IMR-90 (cell line): ENCODE results near the gene HECW1. TPM values are rescaled to one million over a fixed set of nuclear protein-coding genes. Genes with fewer than 3 reads are reported as not detected.

Source experiments
- ATAC-seq: fragments of 200-7000 bp; cut with Tn5 transposase; 2 replicates; pipeline ENCODE4 v1.9.1; 2020; ENCODE audit warnings: low read depth, mild to moderate bottlenecking, moderate library complexity
- BruUV-seq: library from RNA; stranded (reverse); fragments of 400-500 nt; replicated peaks from 2 replicates; lab custom pipeline; 2021; lab: Mats Ljungman, UMichigan
- CTCF ChIA-PET: fragments of 300-600 bp; formaldehyde crosslinking; extraction: SDS; loops from one replicate; lab custom pipeline; 2021; ENCODE audit warnings: antibody characterized with exemption; lab: Yijun Ruan, JAX
- POLR2A ChIA-PET: fragments of 300-600 bp; sonication (Branson Sonifier 250); formaldehyde crosslinking; loops from one replicate; lab custom pipeline; 2022; ENCODE audit warnings: antibody characterized with exemption; ENCODE audit not compliant: unreplicated experiment; lab: Charles Lee
- DNase-seq: peaks from one replicate; pipeline ENCODE4 v3.0.0; 2013
- H2AFZ ChIP-seq: replicated peaks from 2 replicates; pipeline ENCODE3; 2013; ENCODE audit warnings: low read length, mild to moderate bottlenecking; ENCODE audit not compliant: poor library complexity
- H2AK5ac ChIP-seq: 2 replicates; pipeline ENCODE4 v1.6.1; 2013; ENCODE audit warnings: low read depth, low read length, inconsistent platforms
- H2AK9ac ChIP-seq: replicated peaks from 2 replicates; pipeline ENCODE3; 2013; ENCODE audit warnings: mild to moderate bottlenecking, low read depth, low read length, moderate library complexity; ENCODE audit not compliant: poor library complexity
- H2BK120ac ChIP-seq: 2 replicates; pipeline ENCODE4 v1.6.1; 2013; ENCODE audit warnings: low read depth, low read length, inconsistent platforms
- H2BK15ac ChIP-seq: 3 replicates; pipeline ENCODE4 v1.6.1; 2013; ENCODE audit warnings: low read depth, low read length, inconsistent platforms
- H2BK20ac ChIP-seq: 2 replicates; pipeline ENCODE4 v1.6.1; 2013; ENCODE audit warnings: low read depth, mild to moderate bottlenecking, inconsistent platforms, low read length, moderate library complexity
- H2BK5ac ChIP-seq: 2 replicates; pipeline ENCODE4 v1.6.1; 2013; ENCODE audit warnings: mild to moderate bottlenecking, low read depth, low read length, inconsistent platforms; ENCODE audit not compliant: poor library complexity, severe bottlenecking
- H3K14ac ChIP-seq: replicated peaks from 2 replicates; pipeline ENCODE4 v1.6.1; 2013; ENCODE audit warnings: low read depth, low read length, inconsistent platforms
- H3K18ac ChIP-seq: 2 replicates; pipeline ENCODE4 v1.6.1; 2013; ENCODE audit warnings: low read depth, low read length, control low read depth
- H3K23ac ChIP-seq: 2 replicates; pipeline ENCODE4 v1.6.1; 2013; ENCODE audit warnings: low read depth, low read length, inconsistent platforms
- H3K27ac ChIP-seq: 2 replicates; pipeline ENCODE4 v1.5.1; 2013; ENCODE audit warnings: mild to moderate bottlenecking, control low read depth, low read length; ENCODE audit not compliant: insufficient read depth
- H3K27me3 ChIP-seq: 2 replicates; pipeline ENCODE4 v1.6.1; 2013; ENCODE audit warnings: low read length; ENCODE audit not compliant: control insufficient read depth, insufficient read depth
- H3K36me3 ChIP-seq: 2 replicates; pipeline ENCODE4 v1.6.1; 2013; ENCODE audit warnings: low read length, mixed read lengths; ENCODE audit not compliant: control insufficient read depth, insufficient read depth
- H3K4ac ChIP-seq: 2 replicates; pipeline ENCODE4 v1.6.1; 2013; ENCODE audit warnings: low read depth, low read length, inconsistent platforms
- H3K4me1 ChIP-seq: 2 replicates; pipeline ENCODE4 v1.6.1; 2013; ENCODE audit warnings: low read length, mixed read lengths; ENCODE audit not compliant: control insufficient read depth, insufficient read depth
- H3K4me2 ChIP-seq: 2 replicates; pipeline ENCODE4 v1.6.1; 2013; ENCODE audit warnings: low read depth, mild to moderate bottlenecking, control low read depth, low read length, moderate library complexity
- H3K4me3 ChIP-seq: 2 replicates; pipeline ENCODE4 v1.5.1; 2013; ENCODE audit warnings: low read depth, mild to moderate bottlenecking, control low read depth, low read length, moderate library complexity; ENCODE audit not compliant: insufficient read depth
- H3K56ac ChIP-seq: 2 replicates; pipeline ENCODE4 v1.6.1; 2013; ENCODE audit warnings: low read length, inconsistent platforms; ENCODE audit not compliant: insufficient read depth; ENCODE audit errors: extremely low read depth
- H3K79me1 ChIP-seq, 2 experiments: 2 replicates each; pipeline ENCODE4 v1.6.1; 2013; ENCODE audit warnings: low read length in 2 of 2, inconsistent platforms in 1 of 2, low read depth in 1 of 2
- H3K9ac ChIP-seq: 2 replicates; pipeline ENCODE4 v1.6.1; 2013; ENCODE audit warnings: low read depth, low read length, control low read depth
- H3K9me1 ChIP-seq: 2 replicates; pipeline ENCODE4 v1.6.1; 2013; ENCODE audit warnings: low read length, inconsistent platforms; ENCODE audit not compliant: insufficient read depth
- H3K9me3 ChIP-seq: 2 replicates; pipeline ENCODE4 v1.6.1; 2013; ENCODE audit warnings: low read length; ENCODE audit not compliant: control insufficient read depth, insufficient read depth
- H4K20me1 ChIP-seq: 2 replicates; pipeline ENCODE4 v1.6.1; 2013; ENCODE audit warnings: low read length, inconsistent platforms; ENCODE audit not compliant: insufficient read depth
- H4K5ac ChIP-seq: 2 replicates; pipeline ENCODE4 v1.6.1; 2013; ENCODE audit warnings: mild to moderate bottlenecking, low read depth, low read length, control low read depth
- H4K8ac ChIP-seq, 2 experiments: 2 replicates each; pipeline ENCODE4 v1.6.1; 2013; ENCODE audit warnings: low read depth in 2 of 2, low read length in 2 of 2, control low read depth in 1 of 2, inconsistent platforms in 1 of 2
- H4K91ac ChIP-seq: 2 replicates; pipeline ENCODE4 v1.6.1; 2013; ENCODE audit warnings: low read depth, low read length, inconsistent platforms; ENCODE audit not compliant: insufficient read depth
- CEBPB ChIP-seq: IDR thresholded peaks from 2 replicates; pipeline ENCODE4 v1.6.1; 2012; ENCODE audit warnings: low read depth, low read length, improper control_type of control experiment
- CTCF ChIP-seq: conservative IDR thresholded peaks from 2 replicates; pipeline ENCODE4 v1.5.1; 2012; ENCODE audit warnings: mild to moderate bottlenecking, low read depth, low read length, improper control_type of control experiment
- FOS ChIP-seq: fragments of 150-350 bp; IDR thresholded peaks from 2 replicates; pipeline ENCODE4 v1.6.1; 2016; ENCODE audit warnings: low read depth, low read length
- RAD21 ChIP-seq: IDR thresholded peaks from 2 replicates; pipeline ENCODE4 v1.6.1; 2012; ENCODE audit warnings: low read length, improper control_type of control experiment
- SMC3 ChIP-seq: fragments of 150-350 bp; IDR thresholded peaks from 2 replicates; pipeline ENCODE4 v1.6.1; 2016; ENCODE audit warnings: low read depth, mild to moderate bottlenecking, antibody characterized with exemption, low read length, moderate library complexity
- WGBS, 2 experiments: methylation state at CpG; one replicate each; pipeline versions ENCODE4 v1.1.5 to v1.1.7; 2013; ENCODE audit warnings: missing lambda C conversion rate in 2 of 2; ENCODE audit not compliant: insufficient read length in 1 of 2; ENCODE audit errors: extremely low coverage in 2 of 2; 5-methylcytosine and 5-hydroxymethylcytosine counted together
- dilution Hi-C: fragments of 300-500 bp; cut with HindIII; formaldehyde crosslinking; loops from one replicate; pipeline ENCODE4 v1.14.3; 2018; ENCODE audit warnings: low sequenced_read_pairs; ENCODE audit not compliant: unreplicated experiment
- in situ Hi-C: fragments of 300-500 bp; cut with MboI; formaldehyde crosslinking; loops from 3 replicates; pipeline ENCODE4 v1.14.3; 2019; ENCODE audit warnings: low sequenced_read_pairs, inconsistent platforms, mixed read lengths
- intact Hi-C: fragments of 100-400 bp; cut with micrococcal nuclease; formaldehyde crosslinking; loops from 2 replicates; pipeline ENCODE4 v1.10.0; 2022
- polyA plus RNA-seq, 3 experiments: library from polyadenylated mRNA; depleted of rRNA; stranded (reverse); fragments of >200 nt; gene quantifications; 2 replicates each; pipeline ENCODE4 v1.2.3, GENCODE V29; 2012; ENCODE audit warnings: low replicate concordance in 1 of 3
- total RNA-seq: library from RNA; depleted of rRNA; stranded (reverse); fragments of >200 nt; gene quantifications from 2 replicates; pipeline ENCODE4 v1.2.3, GENCODE V29; 2012

The HECW1 gene
- total and polyA plus RNA-seq, 2 of the 4 experiments (the other 2 are of a cell fraction) = 0.56 to 1.3 TPM

GRCh38 chr7:43112459-43112940 is at the start of gene HECW1 (continued):
- TF ChIP-seq CEBPB = no peak

GRCh38 chr7:43071604-43072003 is 40.8 kb upstream of the HECW1 start:
- ChIA-PET POLR2A (no interaction called here), CTCF (interaction anchor here (0.7 to 1.2 kb wide), 3 partner anchors 16 to 1415 kb away, joined by 3 to 4 read pairs (median 3); no protein-coding TSS in a partner anchor)
- Histone ChIP-seq H3K4me1 (no peaks in the 10 kb centered on the region), H4K20me1 (no peaks in the 10 kb centered on the region), H3K79me1 (no peaks in the 10 kb centered on the region), H2AFZ (no peak overlapping the region), H2BK5ac (no peak overlapping the region), H3K23ac (no peak overlapping the region), H3K4me3 (no peak overlapping the region), H4K91ac (no peak overlapping the region), H3K27me3 (peaks cover 3% of the 10 kb centered on the region), H3K18ac (no peak overlapping the region), H2AK9ac (no peak overlapping the region), H4K5ac (no peak overlapping the region), H4K8ac (no peak overlapping the region), H3K9me3 (no peaks in the 10 kb centered on the region), H3K9me1 (no peaks in the 10 kb centered on the region), H3K4me2 (no peak overlapping the region), H2BK15ac (no peak overlapping the region), H2BK120ac (no peak overlapping the region), H3K9ac (no peak overlapping the region), H3K36me3 (no peaks in the 10 kb centered on the region), H2AK5ac (no peak overlapping the region), H3K4ac (no peak overlapping the region), H3K27ac (no peak overlapping the region), H3K56ac (no peak overlapping the region), H2BK20ac (no peak overlapping the region), H3K14ac (no peak overlapping the region)
- no TSS peak for BruUV-seq
- peak; percentile 37 for TF ChIP-seq CTCF
- TF ChIP-seq SMC3 = peak; percentile 23
- TF ChIP-seq FOS = no peak
- peak; percentile 36 for TF ChIP-seq RAD21
- in situ Hi-C loops (no loop called here), intact Hi-C loops (loop anchor here (2.0 kb wide), 1 partner anchor 189 kb away; no protein-coding TSS in a partner anchor), dilution Hi-C loops (no loop called here)
- no CpG with 5 or more reads among the region's 7 CpGs for WGBS, 2 experiments
- DNase-seq = peak; percentile 1
- no peak for ATAC-seq
